ENCODE measurements around the gene NFIA. TPM values are rescaled to one million over a fixed set of nuclear protein-coding genes. Genes with fewer than 3 reads are reported as not detected.
A peak's percentile ranks its signal among the peaks of the same experiment; 100 is the strongest.

Gene NFIA
- polyA plus RNA-seq, 4 donors, result 1.6 to 9.7 (median 4.9) TPM

DNA sequence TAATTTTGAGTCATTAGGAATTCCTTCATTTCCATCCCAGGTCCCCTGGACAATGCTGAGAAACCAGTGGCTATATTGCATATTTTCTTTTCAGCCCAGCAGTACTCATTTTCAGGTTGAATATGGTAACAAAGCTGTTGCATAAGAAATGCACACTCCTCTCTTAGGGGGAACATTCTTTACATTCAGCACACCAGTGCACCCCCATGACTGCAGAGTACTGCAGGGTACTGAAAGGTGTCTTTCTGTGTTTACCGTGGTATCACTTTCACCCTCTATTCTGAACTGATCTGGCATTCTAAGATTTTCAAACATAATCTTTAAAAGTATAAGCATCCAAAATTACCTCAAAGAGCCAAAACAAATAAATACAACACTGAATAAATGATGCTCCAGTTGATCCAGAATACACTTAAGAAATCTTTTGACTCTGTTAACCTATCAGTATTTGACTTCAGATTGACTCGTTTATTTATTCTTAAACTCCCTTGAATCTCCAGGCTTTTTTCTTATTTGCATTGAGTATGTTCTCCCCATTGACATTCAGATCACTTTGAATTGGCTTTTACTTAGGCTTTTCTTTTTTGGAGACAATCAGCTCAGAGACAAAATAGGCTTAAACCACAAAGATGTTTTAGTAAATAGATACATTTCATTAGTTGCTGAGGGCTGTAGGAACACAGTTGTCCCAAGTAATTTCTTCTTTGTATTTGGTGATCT, 213.6 kb downstream of the NFIA start:
- no peak for DNase-seq
- Histone ChIP-seq H3K27me3 (ENCODE audit: control insufficient read depth in 3 of 3, insufficient read depth in 3 of 3, low read length in 3 of 3) (no peaks in the 10 kb centered on the region), H3K36me3 (ENCODE audit: control insufficient read depth in 3 of 3, insufficient read depth in 2 of 3, low read depth in 1 of 3, low read length in 3 of 3) (no peaks in the 10 kb centered on the region), H3K9me3 (ENCODE audit: control insufficient read depth in 2 of 2, insufficient read depth in 1 of 2, low read depth in 1 of 2, low read length in 1 of 2) (no peaks in the 10 kb centered on the region), H3K4me3 (ENCODE audit: low read depth in 1 of 3, low read length in 3 of 3) (no peak overlapping the region), H3K27ac (ENCODE audit: low read depth in 1 of 3, low read length in 2 of 3) (no peak overlapping the region), H3K4me1 (ENCODE audit: control insufficient read depth in 3 of 3, insufficient read depth in 2 of 3, low read depth in 1 of 3, low read length in 2 of 3) (peaks cover 0 to 2% (median 0%) of the 10 kb centered on the region in 3 donors)
- FAIRE-seq, result no peak
- WGBS, 3 donors, result 79 to 89% (median 79%) methylated on average over 2 of the region's 2 CpGs

DNA sequence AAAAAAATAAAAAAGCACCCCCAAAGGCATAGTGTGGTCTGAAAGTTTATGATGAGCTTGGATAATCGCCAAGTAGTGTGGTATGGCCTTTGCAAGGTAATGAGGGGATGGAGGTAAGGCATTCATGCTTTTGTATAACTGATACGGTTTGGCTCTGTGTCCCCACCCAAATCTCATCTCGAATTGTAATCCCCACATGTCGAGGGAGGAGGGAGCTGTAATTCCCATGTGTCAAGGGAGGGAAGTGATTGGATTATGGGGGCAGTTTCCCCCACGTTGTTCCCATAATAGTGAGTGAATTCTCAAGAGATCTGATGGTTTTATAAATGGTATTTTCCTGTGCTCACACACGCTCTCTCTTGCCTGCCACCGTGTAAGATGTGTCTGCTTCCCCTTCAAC, 215.5 kb downstream of the NFIA start:
- DNase-seq, result no peak
- no peak for FAIRE-seq
- Histone ChIP-seq H3K36me3 (ENCODE audit: control insufficient read depth in 3 of 3, insufficient read depth in 2 of 3, low read depth in 1 of 3, low read length in 3 of 3) (no peaks in the 10 kb centered on the region), H3K4me1 (ENCODE audit: control insufficient read depth in 3 of 3, insufficient read depth in 2 of 3, low read depth in 1 of 3, low read length in 2 of 3) (peaks cover 0 to 2% (median 0%) of the 10 kb centered on the region in 3 donors), H3K4me3 (ENCODE audit: low read depth in 1 of 3, low read length in 3 of 3) (no peak overlapping the region), H3K9me3 (ENCODE audit: control insufficient read depth in 2 of 2, insufficient read depth in 1 of 2, low read depth in 1 of 2, low read length in 1 of 2) (no peaks in the 10 kb centered on the region), H3K27ac (ENCODE audit: low read depth in 1 of 3, low read length in 2 of 3) (no peak overlapping the region), H3K27me3 (ENCODE audit: control insufficient read depth in 3 of 3, insufficient read depth in 3 of 3, low read length in 3 of 3) (no peaks in the 10 kb centered on the region)
- WGBS, 3 donors, result 87 to 97% (median 92%) methylated on average over 7 of the region's 7 CpGs

DNA sequence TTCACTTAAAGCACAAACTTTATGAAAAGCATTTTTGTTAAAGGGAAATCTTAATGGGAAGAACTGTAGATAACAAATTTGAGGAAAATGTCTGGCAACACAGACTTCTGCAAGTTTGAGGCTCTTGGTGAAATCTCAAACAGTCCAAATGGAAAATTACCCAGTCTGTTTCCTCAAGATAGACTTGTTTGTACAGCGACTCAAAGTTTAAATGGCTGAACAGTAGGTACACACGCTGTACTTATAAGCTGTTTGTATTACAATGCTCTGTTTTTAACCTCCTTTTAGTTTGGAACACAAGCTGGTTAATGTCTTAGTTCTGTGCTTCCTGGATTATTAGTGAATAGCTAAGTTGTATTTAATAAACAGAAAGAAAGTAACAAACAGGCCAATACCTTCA, 217.1 kb downstream of the NFIA start:
- no peak overlapping the region for H3K4me3 ChIP-seq (ENCODE audit: low read depth in 1 of 3, low read length in 3 of 3)
- DNase-seq (peak in 1 of 2 donors; percentile 20), FAIRE-seq (no peak)
- H3K36me3 ChIP-seq (ENCODE audit: control insufficient read depth in 3 of 3, insufficient read depth in 2 of 3, low read depth in 1 of 3, low read length in 3 of 3), result no peaks in the 10 kb centered on the region
- H3K9me3 ChIP-seq (ENCODE audit: control insufficient read depth in 2 of 2, insufficient read depth in 1 of 2, low read depth in 1 of 2, low read length in 1 of 2), result no peaks in the 10 kb centered on the region
- H3K27ac ChIP-seq (ENCODE audit: low read depth in 1 of 3, low read length in 2 of 3), result no peak overlapping the region
- no peaks in the 10 kb centered on the region for H3K27me3 ChIP-seq (ENCODE audit: control insufficient read depth in 3 of 3, insufficient read depth in 3 of 3, low read length in 3 of 3)
- peaks cover 0 to 2% (median 0%) of the 10 kb centered on the region in 3 donors for H3K4me1 ChIP-seq (ENCODE audit: control insufficient read depth in 3 of 3, insufficient read depth in 2 of 3, low read depth in 1 of 3, low read length in 2 of 3)
- 11 to 15% (median 12%) methylated on average over 2 of the region's 2 CpGs for WGBS, 3 donors

DNA sequence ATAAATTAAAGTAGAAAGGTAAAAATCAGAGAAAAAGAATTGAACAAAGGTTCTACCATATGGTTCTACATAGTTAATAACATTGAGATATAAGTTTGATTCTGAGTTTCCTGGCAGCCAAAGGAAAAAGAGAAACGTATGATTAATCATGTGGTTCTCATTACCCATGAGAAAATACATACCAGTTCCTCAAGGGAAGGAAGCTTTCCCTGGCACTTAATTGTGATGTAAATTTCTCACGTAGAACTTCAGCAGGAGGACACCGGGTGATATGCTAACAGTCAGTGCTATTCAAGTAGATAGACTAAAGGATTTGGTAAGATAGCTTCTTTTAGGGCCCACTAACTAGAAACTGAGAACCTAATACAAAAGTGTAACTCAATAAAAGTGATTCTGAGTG, 218.5 kb downstream of the NFIA start:
- Histone ChIP-seq H3K4me1 (ENCODE audit: control insufficient read depth in 3 of 3, insufficient read depth in 2 of 3, low read depth in 1 of 3, low read length in 2 of 3) (peaks cover 0 to 2% (median 0%) of the 10 kb centered on the region in 3 donors), H3K27me3 (ENCODE audit: control insufficient read depth in 3 of 3, insufficient read depth in 3 of 3, low read length in 3 of 3) (no peaks in the 10 kb centered on the region), H3K4me3 (ENCODE audit: low read depth in 1 of 3, low read length in 3 of 3) (no peak overlapping the region), H3K9me3 (ENCODE audit: control insufficient read depth in 2 of 2, insufficient read depth in 1 of 2, low read depth in 1 of 2, low read length in 1 of 2) (no peaks in the 10 kb centered on the region), H3K27ac (ENCODE audit: low read depth in 1 of 3, low read length in 2 of 3) (peak overlapping the region in 1 of 3 donors; percentile 8), H3K36me3 (ENCODE audit: control insufficient read depth in 3 of 3, insufficient read depth in 2 of 3, low read depth in 1 of 3, low read length in 3 of 3) (no peaks in the 10 kb centered on the region)
- FAIRE-seq, result no peak
- WGBS, 3 donors, result 70 to 88% (median 73%) methylated on average over 3 of the region's 3 CpGs
- no peak for DNase-seq

DNA sequence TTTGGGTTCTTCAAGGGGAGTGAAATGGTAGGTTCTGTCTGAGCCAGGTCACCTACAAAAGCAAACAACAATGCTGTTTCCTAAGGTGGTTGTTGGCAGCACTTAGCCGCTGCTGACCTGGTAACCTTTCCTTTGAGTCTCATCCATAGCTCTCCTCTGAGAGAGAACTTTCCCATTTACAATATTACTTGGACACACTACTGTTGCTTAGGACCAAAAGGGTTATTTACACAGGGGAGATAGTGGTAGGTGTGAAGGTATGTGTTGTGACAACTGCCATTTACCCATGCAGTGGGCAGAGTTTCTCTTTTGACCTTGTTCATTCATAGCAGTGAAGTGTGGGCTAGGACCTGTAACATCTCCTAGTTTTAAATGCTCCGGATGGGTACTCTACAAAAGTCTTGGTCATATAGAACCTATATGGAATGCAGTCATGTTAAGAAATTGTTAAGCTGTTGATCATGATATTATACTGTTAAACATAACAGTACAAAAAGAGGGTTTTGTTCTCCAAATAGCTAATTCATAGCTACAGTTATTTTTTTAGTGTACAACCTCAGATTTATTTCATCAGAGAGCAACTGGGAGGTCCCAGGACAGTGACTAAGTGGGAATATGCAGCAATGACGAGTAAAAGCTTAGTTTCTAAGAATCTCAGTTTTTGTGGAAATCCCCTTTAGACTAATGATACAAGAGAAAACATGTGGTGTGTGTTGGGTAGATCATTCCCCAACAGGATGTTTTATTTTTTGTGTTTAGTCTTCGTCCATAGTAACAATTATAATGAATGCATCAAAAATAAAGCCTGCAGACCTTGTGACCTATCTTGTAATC, 219.7 kb downstream of the NFIA start:
- no peak overlapping the region for H3K4me3 ChIP-seq (ENCODE audit: low read depth in 1 of 3, low read length in 3 of 3)
- H3K27ac ChIP-seq (ENCODE audit: low read depth in 1 of 3, low read length in 2 of 3), result peak overlapping the region in 1 of 3 donors; percentile 62
- H3K9me3 ChIP-seq (ENCODE audit: control insufficient read depth in 2 of 2, insufficient read depth in 1 of 2, low read depth in 1 of 2, low read length in 1 of 2), result no peaks in the 10 kb centered on the region
- no peaks in the 10 kb centered on the region for H3K27me3 ChIP-seq (ENCODE audit: control insufficient read depth in 3 of 3, insufficient read depth in 3 of 3, low read length in 3 of 3)
- no peaks in the 10 kb centered on the region for H3K36me3 ChIP-seq (ENCODE audit: control insufficient read depth in 3 of 3, insufficient read depth in 2 of 3, low read depth in 1 of 3, low read length in 3 of 3)
- 58 to 90% (median 72%) methylated on average over 4 of the region's 4 CpGs for WGBS, 3 donors
- DNase-seq, result peak in 1 of 2 donors; percentile 12
- no peak for FAIRE-seq
- H3K4me1 ChIP-seq (ENCODE audit: control insufficient read depth in 3 of 3, insufficient read depth in 2 of 3, low read depth in 1 of 3, low read length in 2 of 3), result peaks cover 0 to 2% (median 0%) of the 10 kb centered on the region in 3 donors

DNA sequence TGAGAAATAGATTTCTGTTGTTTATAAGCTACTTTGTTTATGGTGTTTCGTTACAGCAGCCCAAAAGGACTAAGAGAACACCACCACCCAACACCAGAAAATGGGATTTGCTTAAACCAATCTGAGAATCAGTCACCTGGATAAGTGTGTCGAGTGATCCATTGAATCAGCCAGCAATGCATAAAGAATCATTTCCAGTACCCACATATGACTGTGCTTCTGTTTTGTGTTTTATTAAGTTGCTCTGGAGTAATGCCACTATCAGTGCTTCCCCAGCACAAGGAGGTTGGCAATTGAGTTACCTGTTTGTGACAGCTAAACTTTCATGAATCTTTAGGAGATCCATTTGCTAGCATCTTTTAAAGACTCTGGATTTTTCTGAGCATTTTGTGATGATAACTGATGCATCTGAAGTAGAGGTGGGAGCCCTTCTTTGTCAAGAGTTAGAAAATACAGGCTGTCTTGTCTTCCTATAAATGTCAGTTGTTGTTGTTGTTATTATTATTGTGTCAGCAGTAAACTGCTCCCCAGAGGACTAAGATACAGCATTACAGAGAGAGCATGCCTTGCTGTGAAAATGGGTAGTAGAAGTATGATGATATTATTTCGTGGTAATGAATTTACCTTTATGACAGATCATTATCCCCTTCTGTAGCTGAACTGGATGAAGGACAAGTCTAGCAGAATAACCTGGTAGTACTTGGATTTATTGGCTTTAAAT, 225.2 kb downstream of the NFIA start:
- DNase-seq (no peak), FAIRE-seq (no peak)
- no peaks in the 10 kb centered on the region for H3K9me3 ChIP-seq (ENCODE audit: control insufficient read depth in 2 of 2, insufficient read depth in 1 of 2, low read depth in 1 of 2, low read length in 1 of 2)
- H3K27me3 ChIP-seq (ENCODE audit: control insufficient read depth in 3 of 3, insufficient read depth in 3 of 3, low read length in 3 of 3), result no peaks in the 10 kb centered on the region
- no peaks in the 10 kb centered on the region for H3K4me1 ChIP-seq (ENCODE audit: control insufficient read depth in 3 of 3, insufficient read depth in 2 of 3, low read depth in 1 of 3, low read length in 2 of 3)
- H3K27ac ChIP-seq (ENCODE audit: low read depth in 1 of 3, low read length in 2 of 3), result no peak overlapping the region
- 80 to 88% (median 83%) methylated on average over 3 of the region's 3 CpGs for WGBS, 3 donors
- H3K4me3 ChIP-seq (ENCODE audit: low read depth in 1 of 3, low read length in 3 of 3), result no peak overlapping the region
- no peaks in the 10 kb centered on the region for H3K36me3 ChIP-seq (ENCODE audit: control insufficient read depth in 3 of 3, insufficient read depth in 2 of 3, low read depth in 1 of 3, low read length in 3 of 3)

DNA sequence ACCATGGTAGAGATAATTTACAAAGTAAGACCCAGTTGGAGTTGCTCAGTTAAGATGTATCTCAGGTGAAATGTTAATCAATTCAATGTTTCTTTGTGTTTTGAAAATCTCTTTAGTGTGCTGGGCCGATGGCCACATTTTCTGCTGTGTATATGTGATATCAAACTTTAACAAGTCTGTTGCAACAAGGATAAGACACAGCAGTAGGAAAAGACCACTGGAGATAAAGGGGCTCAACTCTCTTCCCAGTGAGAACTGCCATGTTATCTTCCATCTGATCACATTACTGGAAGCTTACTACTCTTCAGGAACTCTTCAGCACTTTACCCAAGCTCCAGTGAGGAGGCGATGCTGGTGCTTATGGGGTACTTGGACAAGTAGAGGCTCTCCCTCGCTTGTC, 227.7 kb downstream of the NFIA start:
- Histone ChIP-seq H3K4me1 (ENCODE audit: control insufficient read depth in 3 of 3, insufficient read depth in 2 of 3, low read depth in 1 of 3, low read length in 2 of 3) (no peaks in the 10 kb centered on the region), H3K36me3 (ENCODE audit: control insufficient read depth in 3 of 3, insufficient read depth in 2 of 3, low read depth in 1 of 3, low read length in 3 of 3) (peaks cover 0 to 2% (median 0%) of the 10 kb centered on the region in 3 donors), H3K27ac (ENCODE audit: low read depth in 1 of 3, low read length in 2 of 3) (no peak overlapping the region), H3K4me3 (ENCODE audit: low read depth in 1 of 3, low read length in 3 of 3) (no peak overlapping the region), H3K27me3 (ENCODE audit: control insufficient read depth in 3 of 3, insufficient read depth in 3 of 3, low read length in 3 of 3) (no peaks in the 10 kb centered on the region), H3K9me3 (ENCODE audit: control insufficient read depth in 2 of 2, insufficient read depth in 1 of 2, low read depth in 1 of 2, low read length in 1 of 2) (no peaks in the 10 kb centered on the region)
- WGBS, 3 donors, result 92 to 100% (median 95%) methylated on average over 3 of the region's 3 CpGs
- no peak for FAIRE-seq
- DNase-seq, result no peak

DNA sequence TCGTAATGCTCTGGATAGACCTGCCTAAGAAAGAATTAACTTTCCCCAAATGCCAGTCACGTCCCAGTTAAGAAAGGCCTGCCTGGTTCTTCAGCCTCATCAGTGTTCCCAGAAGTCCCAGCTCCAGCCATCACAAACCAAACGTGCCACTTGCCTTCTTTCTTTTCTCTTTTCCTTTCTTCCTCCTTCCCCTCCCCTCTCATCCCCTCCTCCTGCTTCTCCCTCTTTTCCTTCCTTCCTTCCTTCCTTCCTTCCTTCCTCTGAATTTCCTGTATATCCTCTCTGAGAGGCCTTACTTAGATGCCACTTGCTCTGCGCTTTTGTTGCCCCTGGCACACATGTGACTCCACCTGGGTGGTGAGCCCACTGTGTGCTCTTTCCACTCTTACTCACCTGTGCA, 228.2 kb downstream of the NFIA start:
- DNase-seq, result no peak
- no peak for FAIRE-seq
- WGBS, 3 donors, result 92 to 94% (median 94%) methylated on average over 4 of the region's 4 CpGs

More for the DNA sequence above, 228.2 kb downstream of the NFIA start:
- no peaks in the 10 kb centered on the region for H3K4me1 ChIP-seq (ENCODE audit: control insufficient read depth in 3 of 3, insufficient read depth in 2 of 3, low read depth in 1 of 3, low read length in 2 of 3)
- peaks cover 0 to 2% (median 0%) of the 10 kb centered on the region in 3 donors for H3K36me3 ChIP-seq (ENCODE audit: control insufficient read depth in 3 of 3, insufficient read depth in 2 of 3, low read depth in 1 of 3, low read length in 3 of 3)
- no peaks in the 10 kb centered on the region for H3K27me3 ChIP-seq (ENCODE audit: control insufficient read depth in 3 of 3, insufficient read depth in 3 of 3, low read length in 3 of 3)
- H3K27ac ChIP-seq (ENCODE audit: low read depth in 1 of 3, low read length in 2 of 3), result no peak overlapping the region
- no peaks in the 10 kb centered on the region for H3K9me3 ChIP-seq (ENCODE audit: control insufficient read depth in 2 of 2, insufficient read depth in 1 of 2, low read depth in 1 of 2, low read length in 1 of 2)
- no peak overlapping the region for H3K4me3 ChIP-seq (ENCODE audit: low read depth in 1 of 3, low read length in 3 of 3)

Measured in small intestine (tissue), 7 donors.